Neural progenitor cell (in vitro differentiated cells): ENCODE results near the gene PADI1.

ENCODE experiments used
- CTCF ChIP-seq: fragments of 200-600 bp; sonication (generic); IDR thresholded peaks from 2 replicates; pipeline ENCODE4 v1.5.1; 2017; ENCODE audit warnings: antibody characterized with exemption, mild to moderate bottlenecking
- EZH2 ChIP-seq: fragments of 200-600 bp; sonication (generic); IDR thresholded peaks from 2 replicates; pipeline ENCODE4 v1.6.1; 2017; ENCODE audit warnings: antibody characterized with exemption, mild to moderate bottlenecking, moderate library complexity
- EZH2phosphoT487 ChIP-seq: fragments of 200-600 bp; sonication (generic); IDR thresholded peaks from 2 replicates; pipeline ENCODE4 v1.6.1; 2017; ENCODE audit warnings: antibody characterized with exemption

DNA sequence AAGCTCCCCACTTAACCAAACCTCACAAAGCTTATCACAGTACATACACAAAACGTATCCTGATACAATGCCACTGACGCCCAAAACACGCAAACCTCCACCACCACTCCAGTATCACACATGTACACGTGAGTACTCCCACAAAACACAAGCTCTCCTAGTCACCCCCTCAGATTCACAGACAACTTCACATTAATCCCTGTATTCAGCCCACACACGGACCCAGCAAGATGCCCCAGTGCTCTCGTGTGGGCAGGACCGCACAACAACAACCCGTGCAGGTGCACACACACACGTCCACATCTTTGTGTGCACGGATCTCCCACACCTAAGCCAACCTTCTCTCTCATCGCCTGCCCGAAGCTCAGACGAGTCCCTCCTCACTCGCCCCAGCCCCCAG, 17.6 kb downstream of the PADI1 start:
- TF ChIP-seq CTCF (no peak), EZH2phosphoT487 (no peak), EZH2 (no peak)
